Activated CD8-positive, alpha-beta memory T cell treated with anti-CD3 and anti-CD28 coated beads, Interleukin-2, amount 10 ng/mL, durations not matched to agents 7 days and 5 days (primary cell): ENCODE data around the gene DIP2A. TPM values are rescaled to one million over a fixed set of nuclear protein-coding genes. Genes with fewer than 3 reads are reported as not detected.
A peak's percentile ranks its signal among the peaks of the same experiment; 100 is the strongest.
"Not testable (repeated sequence)": the region's sequence is repeated elsewhere in the genome, so short reads cannot be mapped to it uniquely, and the experiment has no call there.

Source experiments
- ATAC-seq: fragments of 150-1000 bp; cut with Tn5 transposase; one replicate; pipeline ENCODE4 v1.10.0; 2021; ENCODE audit warnings: moderate library complexity
- CTCF ChIA-PET: fragments of 350-600 bp; sonication (Branson Sonifier 250); formaldehyde crosslinking; loops from one replicate; lab custom pipeline; 2021; ENCODE audit warnings: antibody characterized with exemption; lab: Charles Lee
- DNase-seq: peaks from one replicate; pipeline ENCODE4 v3.0.0-alpha.2; 2020
- H3K27ac Mint-ChIP-seq: one replicate; pipeline ENCODE4 v1.8.0; 2021; ENCODE audit warnings: mild to moderate bottlenecking, mixed read lengths
- H3K27me3 Mint-ChIP-seq: one replicate; pipeline ENCODE4 v1.8.0; 2021; ENCODE audit warnings: mixed read lengths
- H3K36me3 Mint-ChIP-seq: one replicate; pipeline ENCODE4 v1.8.0; 2021; ENCODE audit warnings: mild to moderate bottlenecking, mixed read lengths
- H3K4me1 Mint-ChIP-seq: one replicate; pipeline ENCODE4 v1.8.0; 2021; ENCODE audit warnings: mixed read lengths
- H3K4me3 Mint-ChIP-seq: one replicate; pipeline ENCODE4 v1.8.0; 2021; ENCODE audit warnings: mild to moderate bottlenecking, moderate library complexity, mixed read lengths
- H3K9me3 Mint-ChIP-seq: one replicate; pipeline ENCODE4 v1.8.0; 2022; ENCODE audit warnings: low read depth, mixed read lengths
- total RNA-seq, 2 experiments: library from RNA; stranded (reverse); gene quantifications; one replicate each; pipeline ENCODE4 v1.2.3, GENCODE V29; 2021

The DIP2A gene
- total RNA-seq, 2 experiments from 2014 or later = 43.4 to 70.4 TPM

- no peak overlapping the region for H3K4me3 Mint-ChIP-seq
- peaks cover 58% of the 10 kb centered on the region for H3K36me3 Mint-ChIP-seq
- no peaks in the 10 kb centered on the region for H3K9me3 Mint-ChIP-seq
- no peak for ATAC-seq
- peaks cover 14% of the 10 kb centered on the region for H3K4me1 Mint-ChIP-seq
- no peaks in the 10 kb centered on the region for H3K27me3 Mint-ChIP-seq
- H3K27ac Mint-ChIP-seq = no peak overlapping the region
- no peak for DNase-seq
- CTCF ChIA-PET = no interaction called here
These were observed 15.8 kb upstream of the DIP2A start for GRCh38 chr21:46442938-46443337.

GRCh38 chr21:46443910-46444309 lies 14.8 kb upstream of the DIP2A start:
- DNase-seq = no peak
- no peak overlapping the region for H3K4me3 Mint-ChIP-seq
- ATAC-seq = no peak
- H3K27me3 Mint-ChIP-seq = no peaks in the 10 kb centered on the region
- H3K9me3 Mint-ChIP-seq = peaks cover under 1% of the 10 kb centered on the region
- H3K36me3 Mint-ChIP-seq = peaks cover 63% of the 10 kb centered on the region
- CTCF ChIA-PET = no interaction called here
- H3K27ac Mint-ChIP-seq = peak overlapping the region; percentile 14
- H3K4me1 Mint-ChIP-seq = peaks cover 18% of the 10 kb centered on the region

- H3K36me3 Mint-ChIP-seq = peaks cover 61% of the 10 kb centered on the region
- H3K27ac Mint-ChIP-seq = no peak overlapping the region
- CTCF ChIA-PET = interaction anchor here (1.1 kb wide), 1 partner anchor 22 kb away, joined by 3 read pairs; no protein-coding TSS in a partner anchor
- DNase-seq (no peak), ATAC-seq (no peak)
- no peak overlapping the region for H3K4me3 Mint-ChIP-seq
- H3K27me3 Mint-ChIP-seq = no peaks in the 10 kb centered on the region
- peaks cover 6% of the 10 kb centered on the region for H3K9me3 Mint-ChIP-seq
- peaks cover 14% of the 10 kb centered on the region for H3K4me1 Mint-ChIP-seq
These were observed 10.6 kb upstream of the DIP2A start for GRCh38 chr21:46448108-46448507.

- Mint-ChIP-seq H3K4me1 (peaks cover 12% of the 10 kb centered on the region), H3K36me3 (peaks cover 63% of the 10 kb centered on the region)
- DNase-seq, H3K27me3 Mint-ChIP-seq, H3K4me3 Mint-ChIP-seq, H3K9me3 Mint-ChIP-seq, ATAC-seq, H3K27ac Mint-ChIP-seq, CTCF ChIA-PET: not testable (repeated sequence)
These were observed 9.8 kb upstream of the DIP2A start for GRCh38 chr21:46448855-46449254.

GRCh38 chr21:46452710-46453109 lies 6.0 kb upstream of the DIP2A start:
- ATAC-seq (no peak), DNase-seq (no peak)
- CTCF ChIA-PET = no interaction called here
- H3K36me3 Mint-ChIP-seq = peaks cover 62% of the 10 kb centered on the region
- H3K27me3 Mint-ChIP-seq = no peaks in the 10 kb centered on the region
- peaks cover 26% of the 10 kb centered on the region for H3K4me1 Mint-ChIP-seq
- peaks cover 6% of the 10 kb centered on the region for H3K9me3 Mint-ChIP-seq
- no peak overlapping the region for H3K27ac Mint-ChIP-seq
- no peak overlapping the region for H3K4me3 Mint-ChIP-seq

- Mint-ChIP-seq H3K27ac (no peak overlapping the region), H3K4me3 (no peak overlapping the region), H3K4me1 (peaks cover 24% of the 10 kb centered on the region), H3K27me3 (no peaks in the 10 kb centered on the region), H3K36me3 (peaks cover 50% of the 10 kb centered on the region), H3K9me3 (peaks cover 4% of the 10 kb centered on the region)
- CTCF ChIA-PET = no interaction called here
- no peak for DNase-seq
- ATAC-seq = no peak
These were observed 4.5 kb upstream of the DIP2A start for GRCh38 chr21:46454142-46454541.

- H3K36me3 Mint-ChIP-seq = peaks cover 45% of the 10 kb centered on the region
- H3K27me3 Mint-ChIP-seq = no peaks in the 10 kb centered on the region
- CTCF ChIA-PET = interaction anchor here (0.6 kb wide), 1 partner anchor 495 kb away, joined by 3 read pairs; no protein-coding TSS in a partner anchor
These were observed 3.9 kb upstream of the DIP2A start for GRCh38 chr21:46454634-46455390.

GRCh38 chr21:46455575-46456385 lies 2.9 kb upstream of the DIP2A start:
- H3K4me1 Mint-ChIP-seq = peaks cover 29% of the 10 kb centered on the region
- no peak for ATAC-seq
- H3K27me3 Mint-ChIP-seq = no peaks in the 10 kb centered on the region
- peaks cover 37% of the 10 kb centered on the region for H3K36me3 Mint-ChIP-seq
- CTCF ChIA-PET = no interaction called here
- peak overlapping the region; percentile 0 for H3K27ac Mint-ChIP-seq
- H3K4me3 Mint-ChIP-seq = no peak overlapping the region
- no peaks in the 10 kb centered on the region for H3K9me3 Mint-ChIP-seq
- DNase-seq = no peak

More at GRCh38 chr21:46454634-46455390, 3.9 kb upstream of the DIP2A start:
- no peak for DNase-seq
- no peak overlapping the region for H3K4me3 Mint-ChIP-seq
- no peak overlapping the region for H3K27ac Mint-ChIP-seq
- H3K9me3 Mint-ChIP-seq = no peaks in the 10 kb centered on the region
- peaks cover 24% of the 10 kb centered on the region for H3K4me1 Mint-ChIP-seq
- ATAC-seq = no peak

- CTCF ChIA-PET = interaction anchor here (0.6 to 3.3 kb wide), 3 partner anchors 44 to 178 kb away, joined by 4 to 9 read pairs (median 5); partner anchors contain the start of gene PRMT2
- no peak for ATAC-seq
- Mint-ChIP-seq H3K27me3 (no peaks in the 10 kb centered on the region), H3K4me3 (peak overlapping the region; percentile 87), H3K9me3 (no peaks in the 10 kb centered on the region), H3K27ac (no peak overlapping the region), H3K36me3 (peaks cover 31% of the 10 kb centered on the region), H3K4me1 (peaks cover 34% of the 10 kb centered on the region)
- no peak for DNase-seq
These were observed 1.9 kb upstream of the DIP2A start for GRCh38 chr21:46456750-46457149.

GRCh38 chr21:46457801-46458314 lies 833 bp upstream of the DIP2A start:
- Mint-ChIP-seq H3K4me1 (peaks cover 36% of the 10 kb centered on the region), H3K27me3 (no peaks in the 10 kb centered on the region), H3K36me3 (peaks cover 27% of the 10 kb centered on the region), H3K4me3 (peak overlapping the region; percentile 87), H3K27ac (peak overlapping the region; percentile 86), H3K9me3 (no peaks in the 10 kb centered on the region)
- ATAC-seq (peak; percentile 14), DNase-seq (peak; percentile 61)
- CTCF ChIA-PET = interaction anchor here (0.7 to 3.3 kb wide), 7 partner anchors 32 to 315 kb away, joined by 3 to 9 read pairs (median 4); partner anchors contain the start of gene PRMT2

GRCh38 chr21:46459024-46459355 lies 299 bp downstream of the DIP2A start:
- Mint-ChIP-seq H3K4me1 (peaks cover 36% of the 10 kb centered on the region), H3K9me3 (no peaks in the 10 kb centered on the region), H3K36me3 (peaks cover 27% of the 10 kb centered on the region), H3K27ac (peak overlapping the region; percentile 82), H3K27me3 (no peaks in the 10 kb centered on the region), H3K4me3 (peak overlapping the region; percentile 82)
- ATAC-seq = no peak
- CTCF ChIA-PET = interaction anchor here (1.3 to 3.3 kb wide), 4 partner anchors 33 to 202 kb away, joined by 3 to 9 read pairs (median 6); no protein-coding TSS in a partner anchor
- no peak for DNase-seq

GRCh38 chr21:46459356-46460112 lies 843 bp downstream of the DIP2A start:
- no peaks in the 10 kb centered on the region for H3K27me3 Mint-ChIP-seq
- peaks cover 28% of the 10 kb centered on the region for H3K36me3 Mint-ChIP-seq
- peak overlapping the region; percentile 83 for H3K27ac Mint-ChIP-seq
- H3K4me1 Mint-ChIP-seq = peaks cover 34% of the 10 kb centered on the region
- no peak for DNase-seq
- CTCF ChIA-PET = interaction anchor here (1.0 to 3.3 kb wide), 4 partner anchors 35 to 202 kb away, joined by 3 to 9 read pairs (median 4); no protein-coding TSS in a partner anchor
- H3K9me3 Mint-ChIP-seq = no peaks in the 10 kb centered on the region
- no peak for ATAC-seq
- H3K4me3 Mint-ChIP-seq = peak overlapping the region; percentile 82

- H3K4me3 Mint-ChIP-seq = no peak overlapping the region
- CTCF ChIA-PET = no interaction called here
- no peak for ATAC-seq
These were observed 3.2 kb downstream of the DIP2A start for GRCh38 chr21:46461909-46462308.

More at GRCh38 chr21:46461909-46462308, 3.2 kb downstream of the DIP2A start:
- peaks cover 23% of the 10 kb centered on the region for H3K4me1 Mint-ChIP-seq
- H3K36me3 Mint-ChIP-seq = peaks cover 15% of the 10 kb centered on the region
- H3K27ac Mint-ChIP-seq = no peak overlapping the region
- no peaks in the 10 kb centered on the region for H3K27me3 Mint-ChIP-seq
- no peak for DNase-seq
- no peaks in the 10 kb centered on the region for H3K9me3 Mint-ChIP-seq
